ENCODE measurements around the gene SUMF1. TPM values are rescaled to one million over a fixed set of nuclear protein-coding genes. Genes with fewer than 3 reads are reported as not detected.

SUMF1 gene
- total RNA-seq, 1 donor from 2014 or later = 27.1 TPM

DNA sequence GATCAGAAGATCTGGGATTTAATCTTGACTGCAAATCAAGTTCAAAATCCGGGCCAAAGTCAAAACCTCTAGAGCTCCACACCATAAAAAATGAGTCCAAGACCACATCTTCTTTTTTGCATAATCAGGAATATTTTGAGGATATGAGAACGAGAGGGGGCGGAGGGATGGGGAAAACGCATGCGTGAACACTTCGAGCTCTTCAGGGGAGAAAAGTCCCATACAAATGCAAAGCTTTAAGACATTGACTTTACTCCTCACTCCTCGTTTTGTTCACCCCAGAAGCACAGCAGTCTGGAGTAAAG is 68.2 kb downstream of the SUMF1 start:
- DNase-seq (ENCODE audit: low spot score) (no peak), ATAC-seq (no peak)
- intact Hi-C loops (cut with DNase I) = no loop called here

DNA sequence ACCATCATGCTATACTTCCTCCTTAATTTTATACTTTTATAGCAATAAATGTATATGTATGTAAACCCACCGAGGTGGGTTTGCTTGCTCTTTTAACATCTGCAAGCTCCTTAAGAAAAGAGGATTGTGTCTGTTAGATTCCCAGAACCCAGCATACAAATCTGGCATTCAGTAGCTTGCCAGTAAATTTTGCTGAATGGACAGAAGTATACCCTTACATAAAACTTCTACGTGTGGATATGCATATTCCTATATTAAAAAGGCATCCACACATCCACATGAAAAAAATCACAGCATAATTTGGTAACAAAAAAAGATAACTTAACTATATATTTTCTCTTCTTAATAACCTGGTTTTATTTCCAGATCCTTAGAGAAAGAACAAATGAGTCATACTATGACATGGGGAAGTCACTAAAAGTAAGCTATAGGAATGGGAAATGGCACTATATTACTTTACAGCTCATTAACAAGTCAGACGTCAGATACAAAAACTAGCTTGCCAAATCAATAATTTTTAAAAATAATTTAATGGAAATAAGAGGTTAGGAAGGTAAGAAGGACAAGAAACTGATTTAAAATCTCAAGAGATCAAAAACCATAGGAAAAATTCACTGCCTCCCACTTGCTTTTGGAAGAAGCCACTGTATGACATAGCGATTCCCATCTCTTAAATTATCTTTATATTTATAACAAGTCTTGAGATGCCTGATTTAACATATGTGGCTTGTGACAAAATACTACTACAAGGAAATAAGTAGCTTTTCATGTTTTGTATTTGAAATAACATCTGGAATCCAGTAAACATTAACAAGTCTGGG is 68.7 kb downstream of the SUMF1 start:
- no peak for DNase-seq (ENCODE audit: low spot score)
- intact Hi-C loops (cut with DNase I) = no loop called here
- no peak for ATAC-seq

DNA sequence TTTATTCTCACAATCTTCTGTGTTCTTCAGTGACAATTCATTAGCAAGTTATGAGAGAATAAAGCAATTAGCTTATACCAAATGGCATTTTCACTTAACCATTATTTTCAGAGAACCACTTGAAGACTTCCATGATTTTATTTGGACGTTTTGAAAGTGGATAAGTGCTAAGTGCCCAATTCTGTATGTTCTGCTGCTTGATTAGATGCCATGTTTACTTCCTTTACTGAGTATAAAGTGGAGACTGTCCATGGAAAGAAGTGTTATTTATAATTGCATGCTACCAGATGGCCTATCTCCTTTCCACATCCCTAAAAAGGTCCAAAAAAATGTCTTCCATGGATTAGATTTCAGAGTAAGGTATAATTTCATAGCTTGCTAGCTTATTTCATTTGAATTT is 69.6 kb downstream of the SUMF1 start:
- DNase-seq (ENCODE audit: low spot score) (no peak), ATAC-seq (no peak)
- intact Hi-C loops (cut with DNase I) = no loop called here

DNA sequence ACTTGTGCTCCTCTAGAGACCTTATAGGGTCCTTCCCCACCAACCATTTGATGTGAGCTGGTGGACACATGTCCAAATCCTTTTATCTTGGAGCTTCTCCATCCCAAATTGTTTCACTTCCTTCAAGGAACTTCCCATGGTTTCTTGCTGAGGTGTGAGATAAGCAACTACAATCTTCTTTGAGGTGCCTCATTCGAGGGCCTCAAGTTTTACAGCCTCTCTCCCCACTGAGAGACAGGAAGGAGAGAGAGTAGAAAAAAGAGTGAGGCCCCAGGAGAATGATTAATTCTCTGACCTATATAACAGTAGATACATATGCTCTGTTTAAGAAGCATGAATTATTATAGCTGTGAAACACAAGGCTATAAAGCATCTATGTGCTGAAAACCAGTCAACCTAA is 70.5 kb downstream of the SUMF1 start:
- intact Hi-C loops (cut with DNase I) = no loop called here
- DNase-seq (ENCODE audit: low spot score) = no peak
- ATAC-seq = no peak

DNA sequence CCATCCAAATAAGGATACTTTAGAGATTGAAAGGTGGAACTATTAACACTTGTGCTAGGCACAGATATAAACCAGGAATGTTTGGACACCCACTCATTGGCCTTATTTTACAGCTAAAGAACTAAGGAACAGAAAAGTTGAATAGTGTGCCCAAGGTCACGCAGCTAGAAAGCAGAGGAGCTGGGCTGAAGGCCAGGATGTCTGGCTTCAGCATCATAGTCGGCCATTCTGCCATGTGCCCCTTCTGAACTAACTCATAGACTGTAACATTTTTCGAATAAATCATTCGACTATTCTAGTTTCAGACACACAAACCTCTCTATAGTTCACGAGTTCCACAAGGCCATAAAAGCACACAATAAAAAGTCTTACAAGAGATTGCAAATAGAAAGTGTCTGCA is 71.1 kb downstream of the SUMF1 start:
- DNase-seq (ENCODE audit: low spot score) (no peak), ATAC-seq (no peak)
- intact Hi-C loops (cut with DNase I) = no loop called here

DNA sequence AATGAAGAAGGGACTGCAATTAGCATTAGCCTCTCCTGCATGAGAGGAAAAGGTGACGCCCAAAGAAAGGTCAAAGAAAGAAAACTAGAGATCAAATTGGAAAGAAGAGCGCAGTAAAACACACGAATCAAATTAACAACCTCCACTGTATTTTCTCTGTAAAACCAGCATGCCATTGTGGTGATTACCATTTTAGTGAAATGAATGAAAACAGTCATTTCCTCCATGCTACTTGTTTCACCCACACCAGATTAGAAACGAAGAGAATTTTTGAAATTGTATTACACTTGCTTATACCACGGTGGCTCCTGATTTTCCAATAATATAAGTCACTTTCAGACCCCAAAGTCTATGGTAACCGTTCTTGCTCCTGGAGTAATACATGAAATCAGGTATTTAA is 71.6 kb downstream of the SUMF1 start:
- ATAC-seq (no peak), DNase-seq (ENCODE audit: low spot score) (no peak)
- intact Hi-C loops (cut with DNase I) = no loop called here

DNA sequence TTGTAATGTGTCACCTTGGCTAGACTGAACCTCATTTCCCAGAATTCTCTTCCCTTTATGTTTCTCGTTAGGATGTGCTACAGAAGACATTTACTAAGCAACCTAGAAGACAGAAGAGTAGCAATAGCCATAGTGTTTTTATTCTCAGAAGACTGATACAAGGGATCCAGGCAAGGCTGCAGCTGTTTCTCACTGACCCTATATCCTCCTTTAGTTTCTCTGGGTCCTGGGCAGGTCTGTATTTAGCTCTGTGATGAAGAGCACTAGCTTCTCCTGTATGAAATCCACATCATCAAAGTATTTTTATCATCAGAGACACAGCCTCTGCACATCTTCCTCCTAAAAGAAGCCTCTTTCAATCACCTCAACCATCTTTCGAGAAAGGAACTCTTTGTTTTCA is 72.5 kb downstream of the SUMF1 start:
- ATAC-seq (no peak), DNase-seq (ENCODE audit: low spot score) (no peak)
- intact Hi-C loops (cut with DNase I) = no loop called here

DNA sequence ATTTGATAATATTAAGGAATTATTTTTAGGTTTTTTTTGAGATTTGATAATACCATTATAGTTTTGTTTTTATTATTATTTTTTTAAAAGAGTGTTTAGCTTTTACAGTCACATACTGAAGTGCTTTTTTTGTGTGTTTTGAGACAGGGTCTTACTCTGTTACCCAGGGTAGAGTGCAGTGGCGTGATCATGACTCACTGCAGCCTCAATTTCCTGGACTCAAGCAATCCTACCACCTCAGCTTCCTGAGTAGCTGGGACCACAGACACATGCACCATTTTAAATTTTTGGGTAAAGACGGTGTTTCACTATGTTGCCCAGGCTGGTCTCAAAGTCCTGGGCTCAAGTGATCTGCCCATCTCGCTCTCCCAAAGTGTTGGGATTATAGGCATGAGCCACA is 73.0 kb downstream of the SUMF1 start:
- ATAC-seq (no peak), DNase-seq (ENCODE audit: low spot score) (no peak)
- intact Hi-C loops (cut with DNase I) = no loop called here

DNA sequence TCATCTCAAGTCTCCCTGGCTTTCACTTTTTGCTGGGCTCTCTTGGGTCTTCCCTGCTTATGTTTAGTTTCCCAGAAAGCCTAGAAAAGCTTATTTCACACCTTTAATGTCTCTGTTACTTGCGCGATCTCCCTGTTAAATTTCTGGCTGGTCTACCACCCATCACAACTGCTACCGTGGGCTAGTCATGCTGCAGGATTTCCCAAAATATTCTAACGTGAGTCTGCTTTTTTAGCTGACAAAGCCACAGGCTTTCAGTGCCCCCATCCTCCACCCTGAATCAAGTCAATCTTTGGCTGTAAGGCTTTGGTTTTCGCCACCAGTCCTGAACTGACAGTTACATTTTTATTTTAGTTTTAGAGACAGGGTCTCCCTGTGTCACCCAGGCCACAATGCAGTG is 74.1 kb downstream of the SUMF1 start:
- DNase-seq (ENCODE audit: low spot score) (no peak), ATAC-seq (no peak)
- intact Hi-C loops (cut with DNase I) = no loop called here

DNA sequence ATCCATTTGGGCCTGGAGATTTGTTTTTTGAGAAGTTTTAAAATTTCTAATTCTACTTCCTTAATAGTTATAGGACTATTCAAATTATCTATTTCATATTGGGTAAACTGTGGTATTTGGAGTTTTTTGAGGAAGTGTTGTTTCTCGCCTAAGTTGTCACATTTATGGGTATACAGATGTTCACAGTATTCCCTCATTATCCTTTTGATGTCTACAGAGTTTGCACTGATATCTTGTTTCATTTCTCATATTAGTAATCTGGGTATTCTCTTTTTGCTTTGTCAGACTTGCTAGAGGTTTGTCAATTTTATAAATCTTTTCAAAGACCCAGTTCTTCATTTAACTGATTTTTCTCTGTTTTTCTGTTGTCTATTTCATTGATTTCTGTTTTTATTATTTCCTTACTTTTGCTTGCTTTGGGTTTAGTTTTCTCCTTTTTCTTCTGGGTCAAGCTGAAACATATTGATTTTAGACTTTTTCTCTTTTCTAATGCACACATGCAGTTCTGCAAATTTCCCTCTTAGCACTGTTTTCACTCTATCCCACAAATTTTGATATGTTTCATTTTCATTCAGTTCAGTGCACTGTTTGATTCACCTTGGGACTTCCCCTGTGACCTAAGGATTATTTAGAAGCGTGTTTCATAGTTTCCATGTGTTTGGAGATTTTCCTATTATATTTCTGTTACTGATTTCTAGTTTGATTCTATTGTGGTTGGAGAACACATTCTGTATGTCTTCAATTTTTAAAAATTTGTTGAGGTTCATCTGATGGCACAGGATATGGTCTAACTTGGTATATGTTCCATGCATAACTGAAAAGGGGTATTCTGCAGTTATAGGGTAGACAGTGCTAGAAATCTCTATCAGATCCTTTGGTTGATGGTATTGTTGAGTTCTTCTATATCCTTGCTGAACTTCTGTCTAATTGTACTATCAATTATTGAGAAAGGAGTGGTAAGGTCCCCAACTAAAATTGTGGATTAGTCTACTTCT is 79.6 kb downstream of the SUMF1 start:
- ATAC-seq (no peak), DNase-seq (ENCODE audit: low spot score) (no peak)
- intact Hi-C loops (cut with DNase I) = no loop called here

DNA sequence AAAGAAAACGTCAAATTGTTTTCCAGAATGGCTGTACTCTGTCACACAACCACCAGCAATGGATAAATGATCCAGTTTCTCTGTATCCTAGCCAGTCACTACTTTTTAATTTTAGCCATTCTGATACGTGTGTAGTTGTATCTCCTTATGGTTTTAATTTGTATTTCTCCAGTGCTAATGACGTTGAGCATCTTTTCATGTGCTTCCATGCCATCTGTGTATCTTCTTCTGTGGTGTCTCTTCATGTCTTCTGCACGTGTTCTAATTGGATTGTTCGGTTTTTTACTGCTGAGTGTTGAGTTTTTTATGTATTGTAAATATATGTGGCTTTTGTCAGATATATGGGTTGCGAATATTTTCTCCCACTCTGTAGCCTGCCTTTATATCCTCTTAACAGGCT is 81.9 kb downstream of the SUMF1 start:
- no peak for DNase-seq (ENCODE audit: low spot score)
- intact Hi-C loops (cut with DNase I) = no loop called here
- no peak for ATAC-seq

DNA sequence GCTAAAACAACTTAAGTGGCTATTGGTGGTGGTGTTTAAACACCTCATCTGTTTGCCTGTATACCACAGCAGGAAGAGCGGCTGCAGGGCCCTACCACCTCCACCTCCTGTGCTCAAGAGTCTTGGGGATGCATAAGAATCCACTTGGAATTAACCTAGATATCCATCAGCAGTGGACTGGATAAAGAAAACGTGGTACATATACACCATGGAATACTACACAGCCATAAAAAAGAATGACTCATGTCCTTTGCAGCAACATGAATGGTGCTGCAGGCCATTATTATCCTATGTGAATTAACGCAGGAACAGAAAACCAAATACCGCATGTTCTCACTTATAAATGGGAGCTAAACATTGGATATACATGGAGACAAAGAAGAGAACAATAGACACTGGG is 87.1 kb downstream of the SUMF1 start:
- ATAC-seq = no peak
- intact Hi-C loops (cut with DNase I) = no loop called here
- no peak for DNase-seq (ENCODE audit: low spot score)

DNA sequence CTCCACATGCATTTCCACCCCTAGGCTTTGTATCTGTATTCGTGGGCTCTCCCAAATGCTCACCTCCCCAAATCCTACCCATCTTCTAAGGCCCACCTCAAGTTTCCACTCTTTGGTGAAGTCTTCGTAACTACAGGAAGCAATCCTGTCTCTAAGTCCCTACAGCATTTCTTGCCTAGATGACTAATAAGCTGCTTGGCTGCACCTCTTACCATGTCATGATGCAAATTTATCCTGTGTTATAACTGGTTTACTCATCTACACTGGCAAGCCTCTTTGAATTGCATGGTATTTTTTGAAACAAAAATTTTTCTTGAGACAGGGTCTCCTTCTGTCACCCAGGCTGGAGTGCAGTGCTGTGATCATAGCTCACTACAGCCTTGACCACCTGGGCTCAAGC is 90.6 kb downstream of the SUMF1 start:
- ATAC-seq (no peak), DNase-seq (ENCODE audit: low spot score) (no peak)
- intact Hi-C loops (cut with DNase I) = no loop called here

DNA sequence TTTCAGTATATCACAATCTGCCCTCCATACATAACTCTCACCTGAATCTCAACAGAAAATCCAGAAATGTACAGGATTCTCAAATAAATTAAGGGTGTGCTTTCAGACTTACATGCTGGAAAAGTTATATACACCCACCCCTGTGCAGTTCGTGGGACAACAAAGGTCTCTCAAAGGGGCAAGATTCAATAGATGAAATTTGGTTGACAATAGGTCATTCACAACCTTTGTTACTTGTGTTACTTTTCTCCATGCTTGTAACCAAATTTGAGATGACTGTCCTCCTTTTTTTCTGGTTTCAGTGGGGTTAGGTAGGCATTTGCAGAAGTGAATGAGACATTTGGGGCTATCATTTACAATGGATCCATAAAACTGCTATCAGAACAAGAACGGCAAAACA is 91.2 kb downstream of the SUMF1 start:
- intact Hi-C loops (cut with DNase I) = no loop called here
- DNase-seq (ENCODE audit: low spot score) (no peak), ATAC-seq (no peak)

DNA sequence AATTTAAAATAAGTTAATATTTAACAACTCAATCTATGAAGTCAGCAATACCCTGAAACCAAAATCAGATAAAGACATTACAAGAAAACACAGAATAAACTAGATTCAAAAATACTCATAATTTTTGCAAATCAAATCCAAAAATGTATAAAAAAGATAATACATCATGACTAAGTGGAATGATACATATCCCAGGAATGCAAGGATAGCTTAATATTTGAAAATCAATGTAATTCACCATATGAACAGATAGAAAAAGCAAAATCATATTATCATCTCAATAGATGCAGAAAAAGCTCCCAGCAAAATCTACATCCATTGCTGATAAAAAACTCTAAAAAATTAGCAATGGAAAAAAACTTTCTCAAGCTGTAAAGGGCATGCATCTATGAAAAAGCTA is 93.4 kb downstream of the SUMF1 start:
- no peak for DNase-seq (ENCODE audit: low spot score)
- intact Hi-C loops (cut with DNase I) = no loop called here
- ATAC-seq = no peak

DNA sequence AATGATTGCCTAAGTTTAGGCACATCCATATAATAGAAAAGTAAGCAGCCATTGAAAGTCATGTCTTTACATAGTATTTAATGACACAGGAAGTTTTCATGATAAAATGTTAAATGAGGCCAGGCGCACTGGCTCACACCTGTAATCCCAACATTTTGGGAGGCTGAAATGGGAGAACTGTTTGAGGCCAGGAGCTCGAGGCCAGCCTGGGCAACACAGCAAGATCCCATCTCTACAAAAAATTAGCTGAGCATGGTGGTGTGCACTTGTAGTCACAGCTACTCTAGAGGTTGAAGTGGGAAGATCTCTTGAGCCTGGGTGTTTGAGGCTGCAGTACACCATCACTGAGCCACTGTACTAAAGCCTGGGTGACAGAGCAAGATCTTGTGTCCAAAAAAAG is 104.5 kb downstream of the SUMF1 start:
- DNase-seq (ENCODE audit: low spot score) = no peak
- ATAC-seq = no peak
- intact Hi-C loops (cut with DNase I) = no loop called here

DNA sequence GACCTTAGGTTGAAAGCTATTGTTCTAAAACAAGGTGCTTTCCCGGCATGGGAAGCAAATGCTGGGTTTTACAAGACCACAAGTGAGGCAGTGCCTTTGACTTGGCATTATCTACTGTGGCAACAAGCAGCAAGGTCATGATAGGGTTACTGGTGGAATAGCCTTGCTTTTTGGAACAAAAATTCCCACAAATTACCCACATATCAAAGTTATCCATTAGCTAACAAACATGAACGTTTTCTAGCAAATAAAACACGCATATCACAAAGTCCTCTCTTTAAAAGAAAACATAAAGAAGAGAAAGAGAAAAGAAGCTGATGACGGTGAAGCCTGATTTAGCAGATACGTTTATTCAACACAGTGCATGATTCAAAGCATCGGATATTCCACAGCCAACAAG is 106.3 kb downstream of the SUMF1 start:
- intact Hi-C loops (cut with DNase I) = no loop called here
- ATAC-seq (no peak), DNase-seq (ENCODE audit: low spot score) (no peak)

DNA sequence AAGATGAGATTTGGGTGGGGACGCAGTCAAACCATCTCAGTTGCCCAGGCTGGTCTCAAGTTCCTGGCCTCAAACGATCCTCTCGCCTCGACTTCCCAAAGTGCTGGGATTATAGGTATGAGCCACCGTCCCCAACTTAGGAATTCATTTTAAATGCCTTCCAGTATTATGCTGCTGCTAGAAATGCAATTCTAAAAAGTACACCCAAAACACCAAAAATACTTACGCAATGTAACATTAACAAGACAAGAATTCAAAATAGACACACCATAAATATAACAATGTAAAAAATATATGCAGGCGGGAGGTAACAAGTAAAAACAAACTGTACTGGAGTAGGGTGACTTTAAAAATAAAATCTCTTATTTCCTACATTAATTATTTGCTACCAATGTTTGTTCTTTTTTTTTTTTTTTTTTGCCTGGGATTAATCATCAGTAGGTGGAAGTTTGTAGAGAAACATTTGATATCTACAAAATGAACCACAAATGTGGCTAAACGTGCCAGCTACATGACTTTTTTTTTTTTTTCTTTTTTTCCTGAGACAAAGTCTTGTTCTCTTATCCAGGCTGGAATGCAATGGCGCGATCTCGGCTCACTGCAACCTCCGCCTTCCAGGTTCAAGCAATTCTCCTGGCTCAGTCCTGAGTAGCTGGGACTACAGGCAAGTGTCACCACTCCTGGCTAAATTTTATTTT is 107.1 kb downstream of the SUMF1 start:
- ATAC-seq (no peak), DNase-seq (ENCODE audit: low spot score) (no peak)
- intact Hi-C loops (cut with DNase I) = no loop called here

DNA sequence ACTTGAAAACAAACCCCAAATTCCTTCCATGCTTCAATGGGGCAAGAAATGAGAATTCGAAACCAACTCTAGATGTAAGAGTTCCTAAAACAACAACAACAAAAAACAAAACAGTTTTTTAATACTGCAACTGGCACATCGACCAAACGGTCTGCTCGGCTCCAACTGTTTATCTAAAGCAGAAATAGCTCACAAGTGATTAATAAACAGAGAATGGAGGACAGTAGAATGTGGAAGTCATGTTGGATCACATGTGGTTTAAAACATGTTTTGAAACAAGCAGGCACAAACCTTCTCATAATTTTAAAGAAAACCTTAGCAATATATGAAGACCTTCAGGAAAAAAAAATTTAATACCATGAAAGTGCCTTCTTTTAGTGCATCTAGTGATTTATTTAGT is 108.8 kb downstream of the SUMF1 start:
- DNase-seq (ENCODE audit: low spot score) (no peak), ATAC-seq (no peak)
- intact Hi-C loops (cut with DNase I) = no loop called here

Measured in sciatic nerve (tissue), 2 donors.